Esophagus muscularis mucosa (tissue), 2 donors: Measurements from ENCODE around the gene THSD7A.

Experiments used
- EP300 ChIP-seq: sonication (generic); formaldehyde crosslinking; IDR thresholded peaks from one replicate; pipeline ENCODE4 v1.6.1; 2017; ENCODE audit warnings: antibody characterized with exemption
- POLR2A ChIP-seq: fragments of 450-650 bp; IDR thresholded peaks from one replicate; pipeline ENCODE4 v1.6.1; 2017; ENCODE audit warnings: antibody characterized with exemption, moderate library complexity, mild to moderate bottlenecking, low read depth

DNA sequence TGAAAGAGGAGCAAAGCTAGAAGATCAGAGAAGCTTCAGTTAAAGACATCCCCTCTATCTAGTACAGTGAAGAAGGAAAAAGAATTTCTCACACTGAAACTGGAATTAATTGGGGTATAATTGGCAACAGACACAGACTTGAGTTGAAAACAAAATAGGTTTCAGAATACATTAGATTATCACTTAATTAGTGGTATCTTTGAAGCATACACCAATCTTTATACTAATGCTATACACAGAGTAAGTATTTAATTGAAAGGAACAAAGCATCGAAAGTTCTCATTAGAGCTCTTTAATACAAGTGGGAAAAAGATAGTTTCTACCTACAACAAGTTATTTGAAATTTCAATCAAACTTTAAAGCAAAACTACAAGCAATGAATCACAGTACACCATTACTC is 128.2 kb downstream of the THSD7A start:
- TF ChIP-seq POLR2A (no peak), EP300 (no peak)
